ENCODE data around the gene TGIF2. TPM values are rescaled to one million over a fixed set of nuclear protein-coding genes. Genes with fewer than 3 reads are reported as not detected.
"Not testable (repeated sequence)": the region's sequence is repeated elsewhere in the genome, so short reads cannot be mapped to it uniquely, and the experiment has no call there.

TGIF2 gene
- polyA plus RNA-seq, 1 donor = 24.1 TPM

DNA sequence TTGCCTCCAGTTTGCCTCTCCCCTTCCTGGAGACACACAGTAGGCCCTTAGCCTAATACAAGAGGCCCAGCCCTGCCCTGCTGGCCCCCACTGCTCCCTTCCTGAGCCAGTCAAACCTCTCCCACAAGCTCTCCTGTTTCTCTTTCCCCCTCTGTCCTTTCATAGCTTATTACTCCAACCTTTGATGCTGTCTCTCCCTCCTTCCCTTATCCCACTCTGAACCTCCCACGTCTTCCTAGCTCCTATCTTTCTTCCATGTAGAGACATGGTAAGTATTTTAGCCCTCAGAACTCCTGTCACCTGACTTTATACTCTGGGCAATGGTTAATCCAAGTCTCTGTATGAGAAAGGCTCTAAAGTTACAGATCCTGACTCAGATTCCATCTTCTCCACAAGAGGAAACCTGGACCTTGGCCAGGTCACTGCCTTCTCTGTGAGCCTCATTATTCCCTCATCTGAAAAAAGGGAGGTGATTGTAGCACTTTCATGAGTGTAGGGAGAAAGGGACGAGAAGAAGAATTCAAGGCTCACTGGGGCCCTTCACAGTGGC lies 6.7 kb downstream of the TGIF2 start:
- no peak for DNase-seq

- DNase-seq = no peak
Measured at GRCh38 chr20:36582322-36582721, 8.9 kb downstream of the TGIF2 start.

GRCh38 chr20:36582821-36583220 lies 9.4 kb downstream of the TGIF2 start:
- DNase-seq = no peak

- DNase-seq = no peak
Measured at GRCh38 chr20:36584018-36584481, 10.7 kb downstream of the TGIF2 start.

GRCh38 chr20:36585410-36586125 lies 12.2 kb downstream of the TGIF2 start:
- DNase-seq = no peak

DNA sequence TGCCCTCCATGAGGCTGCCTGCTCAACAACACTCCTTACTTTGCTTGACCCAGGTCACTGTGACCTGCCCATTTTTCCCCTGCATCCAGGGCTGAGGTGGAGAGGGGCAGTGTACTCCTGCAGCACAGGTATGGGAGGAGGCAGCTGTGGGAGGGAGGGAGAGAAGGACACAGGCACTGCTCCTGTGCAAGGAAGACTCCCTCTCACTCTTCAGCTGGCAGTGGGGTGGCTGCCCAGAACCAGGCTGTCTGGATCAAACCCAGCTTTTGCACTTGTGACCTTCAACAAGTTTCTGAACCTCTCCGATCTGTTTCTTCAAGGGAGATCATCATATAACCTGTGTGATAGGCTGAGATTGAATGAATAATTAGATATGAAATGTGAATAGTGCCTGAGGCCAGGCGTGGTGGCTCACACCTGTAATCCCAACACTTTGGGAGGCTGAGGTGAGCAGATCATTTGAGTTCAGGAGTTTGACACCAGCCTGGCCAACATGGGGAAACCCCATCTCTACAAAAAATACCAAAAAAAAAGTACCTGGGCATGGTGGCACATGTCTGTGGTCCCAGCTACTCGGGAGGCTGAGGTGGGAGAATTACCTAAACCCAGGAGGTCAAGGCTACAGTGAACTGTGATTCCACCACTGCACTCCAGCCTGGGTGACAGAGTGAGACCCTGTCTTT lies 14.1 kb downstream of the TGIF2 start:
- DNase-seq = no peak

DNA sequence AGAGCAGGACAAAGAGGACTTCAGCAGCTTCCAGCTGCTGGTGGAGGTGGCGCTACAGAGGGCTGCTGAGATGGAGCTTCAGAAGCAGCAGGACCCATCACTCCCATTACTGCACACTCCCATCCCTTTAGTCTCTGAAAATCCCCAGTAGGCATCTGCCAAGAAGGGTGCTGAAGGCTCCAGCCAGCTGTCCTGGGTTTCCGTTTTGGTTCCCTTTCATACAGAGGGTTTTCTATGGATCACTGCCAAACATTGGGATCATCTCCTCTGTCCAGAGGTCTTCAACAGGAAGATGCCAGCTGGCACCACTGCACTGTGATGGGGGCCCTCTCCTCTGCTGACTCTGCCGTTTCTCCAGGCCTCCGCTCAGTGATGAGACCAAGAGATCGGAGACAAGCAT lies 17.9 kb downstream of the TGIF2 start:
- no peak for DNase-seq

GRCh38 chr20:36591854-36592641 lies 18.7 kb downstream of the TGIF2 start:
- DNase-seq = no peak

- DNase-seq = no peak
Measured at GRCh38 chr20:36593347-36593929, 20.0 kb downstream of the TGIF2 start.

DNA sequence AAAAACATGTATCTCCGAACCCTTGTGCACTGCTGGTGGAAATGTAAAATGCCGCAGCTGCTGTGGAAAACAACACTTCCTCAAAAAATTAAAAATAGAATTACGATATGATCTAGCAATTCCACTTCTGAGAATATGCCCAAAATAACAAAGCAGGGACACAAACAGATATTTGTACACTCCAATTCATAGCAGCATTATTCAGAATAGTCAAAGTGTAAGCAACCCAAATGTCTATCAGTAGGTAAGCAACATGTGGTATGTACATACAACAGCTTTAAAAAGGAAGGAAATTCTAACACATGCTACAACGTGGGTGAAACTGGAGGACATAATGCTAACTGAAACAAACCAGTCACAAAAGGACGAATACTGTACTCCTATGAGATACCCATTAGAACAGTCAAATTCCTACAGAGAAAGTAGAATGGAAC lies 26.5 kb downstream of the TGIF2 start:
- DNase-seq = no peak

- no peak for DNase-seq
Measured at GRCh38 chr20:36601540-36601939, 28.1 kb downstream of the TGIF2 start.

- DNase-seq = no peak
Measured at GRCh38 chr20:36604952-36605398, 31.6 kb downstream of the TGIF2 start.

GRCh38 chr20:36605399-36606157 lies 32.2 kb downstream of the TGIF2 start, which contains the start of gene RAB5IF:
TSS of gene RAB5IF (plus strand) at chr20:36605779. CDS start at chr20:36605952, 173 bp downstream.
- DNase-seq = peak; percentile 100

GRCh38 chr20:36606158-36607066 lies 33.0 kb downstream of the TGIF2 start:
- DNase-seq = no peak

GRCh38 chr20:36607586-36608387 lies 34.4 kb downstream of the TGIF2 start:
- DNase-seq = no peak

- DNase-seq = not testable (repeated sequence)
Measured at GRCh38 chr20:36608388-36608728, 35.0 kb downstream of the TGIF2 start.

GRCh38 chr20:36611625-36612024 lies 38.2 kb downstream of the TGIF2 start:
- no peak for DNase-seq

- DNase-seq = no peak
Measured at GRCh38 chr20:36613974-36614373, 40.6 kb downstream of the TGIF2 start.

GRCh38 chr20:36614781-36615557 lies 41.6 kb downstream of the TGIF2 start:
- DNase-seq = no peak
